Renal cortex interstitium (tissue), 11 donors: ENCODE results near the gene ZNF628. TPM values are rescaled to one million over a fixed set of nuclear protein-coding genes. Genes with fewer than 3 reads are reported as not detected.
"Not testable (repeated sequence)": the region's sequence is repeated elsewhere in the genome, so short reads cannot be mapped to it uniquely, and the experiment has no call there.

Experiments used
- DNase-seq, 11 donors: peaks; one replicate each; pipeline ENCODE4 v3.0.0-alpha.2; 2013; ENCODE audit warnings: low read depth in 9 of 11, low spot score in 4 of 11; ENCODE audit errors: extremely low read depth in 1 of 11
- polyA plus RNA-seq, 3 donors: library from polyadenylated mRNA; unstranded; fragments of 120-200 nt; gene quantifications; one replicate each; pipeline ENCODE4 v1.2.1, GENCODE V29; 2013; ENCODE audit not compliant: insufficient read length in 3 of 3

ZNF628 gene
- polyA plus RNA-seq, 3 donors, result 2.1 to 6.6 (median 4.8) TPM

- no peak for DNase-seq
Observed at GRCh38 chr19:55488986-55489710, 12.7 kb downstream of the ZNF628 start.

GRCh38 chr19:55489711-55490477 is 13.5 kb downstream of the ZNF628 start:
- DNase-seq, result no peak

DNA sequence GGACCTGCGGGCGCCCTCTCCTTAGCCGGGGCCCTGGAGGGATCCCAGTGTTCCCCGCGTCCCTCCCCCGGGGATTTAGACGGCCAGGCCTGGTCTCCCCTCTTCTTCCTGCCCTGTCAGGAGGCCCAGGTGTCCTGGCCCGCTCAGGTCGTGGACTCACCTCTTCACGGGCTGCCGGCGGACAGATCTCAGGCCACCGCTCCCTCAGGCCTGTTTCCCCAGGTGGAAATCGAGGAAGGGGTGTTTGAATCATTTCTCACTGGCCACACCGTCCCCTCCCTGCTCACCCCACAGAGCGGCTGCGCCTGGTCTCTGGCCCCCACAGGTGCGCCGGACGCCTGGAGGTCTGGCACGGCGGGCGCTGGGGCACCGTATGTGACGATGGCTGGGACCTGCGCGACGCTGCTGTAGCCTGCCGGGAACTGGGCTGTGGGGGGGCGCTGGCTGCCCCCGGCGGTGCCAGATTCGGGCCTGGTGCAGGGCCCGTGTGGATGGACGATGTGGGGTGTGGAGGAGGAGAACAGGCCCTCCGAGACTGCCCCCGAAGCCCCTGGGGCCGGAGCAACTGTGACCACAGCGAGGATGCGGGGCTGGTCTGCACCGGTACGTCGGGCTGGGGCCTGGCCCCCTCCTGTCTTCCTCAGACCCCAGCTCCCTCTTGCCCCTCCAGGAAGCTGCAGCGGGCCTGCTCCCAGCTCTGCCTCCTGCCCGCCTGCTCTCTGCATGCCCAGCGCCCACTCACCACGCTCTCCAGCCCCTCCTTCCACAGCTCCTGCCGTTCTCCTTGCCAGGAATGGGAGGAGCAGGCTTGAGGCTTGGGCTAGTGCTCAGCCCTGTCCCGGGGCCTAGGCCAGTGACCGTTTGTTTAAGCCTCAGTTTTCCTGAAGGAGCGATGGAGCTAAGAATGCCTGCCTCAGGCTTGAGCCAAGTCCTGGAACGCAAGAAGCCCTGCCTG is 14.3 kb downstream of the ZNF628 start:
- no peak for DNase-seq

GRCh38 chr19:55491546-55492360 is 15.3 kb downstream of the ZNF628 start:
- DNase-seq, result no peak

DNA sequence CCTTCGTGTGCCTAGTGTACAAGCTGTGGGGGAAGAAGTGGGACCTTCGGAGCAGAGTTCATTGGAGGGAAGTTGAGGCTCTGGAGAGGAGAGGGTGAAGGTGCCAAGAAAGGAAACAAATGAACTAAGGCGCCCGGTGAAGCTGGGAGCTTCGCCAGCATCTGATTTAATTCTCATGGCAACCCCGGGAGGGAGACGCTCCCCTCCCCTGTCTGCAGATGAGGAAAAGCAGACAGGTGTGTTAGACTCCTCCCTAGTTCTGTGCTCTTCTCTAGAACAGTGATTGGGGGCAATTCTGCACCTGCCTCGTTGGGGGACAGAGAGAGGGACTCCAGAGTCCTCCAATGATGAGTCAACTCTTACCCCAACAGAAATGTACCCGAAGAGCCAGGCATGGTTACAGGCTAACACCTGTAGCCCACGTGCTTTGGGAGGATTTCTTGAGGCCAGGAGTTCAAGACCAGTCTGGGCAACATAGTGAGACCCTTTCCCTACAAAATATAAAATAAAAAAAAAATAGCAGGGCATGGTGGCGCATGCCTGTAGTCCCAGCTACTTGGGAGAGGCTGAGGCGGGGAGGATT is 16.0 kb downstream of the ZNF628 start:
- DNase-seq, result no peak

DNA sequence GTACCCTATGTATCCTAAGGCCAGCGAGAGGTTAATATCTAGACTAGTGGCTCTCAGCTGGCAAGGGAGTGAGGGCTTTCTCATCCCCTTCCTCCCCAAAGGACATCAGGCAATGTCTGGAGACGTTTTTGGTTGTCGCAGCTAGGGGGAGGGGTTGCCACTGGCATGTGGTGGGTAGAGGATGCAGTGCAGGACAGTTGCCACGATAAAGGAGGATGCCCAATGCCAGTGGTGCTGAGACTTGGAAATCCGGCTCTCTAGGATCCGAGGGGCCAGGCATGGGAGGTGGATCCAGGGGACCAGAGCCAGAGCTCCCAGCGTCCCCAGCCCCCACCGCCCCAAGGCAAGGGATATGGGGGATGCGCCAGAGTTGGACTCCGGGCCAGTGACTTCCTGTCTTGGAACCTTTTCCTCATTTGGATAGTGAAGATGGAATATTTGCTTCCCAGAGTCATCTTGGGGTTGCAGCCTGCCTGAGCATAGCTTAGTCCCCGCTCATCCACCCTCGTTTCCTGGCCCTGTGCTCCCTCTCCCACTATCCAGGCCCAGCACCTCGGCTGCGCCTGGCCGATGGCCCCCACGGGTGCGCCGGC is 16.7 kb downstream of the ZNF628 start:
- DNase-seq, result no peak

GRCh38 chr19:55493645-55494171 is 17.3 kb downstream of the ZNF628 start:
- no peak for DNase-seq

- no peak for DNase-seq
Observed at GRCh38 chr19:55494172-55494761, 17.9 kb downstream of the ZNF628 start.

GRCh38 chr19:55495646-55496349 is 19.4 kb downstream of the ZNF628 start:
- no peak for DNase-seq

GRCh38 chr19:55496820-55497219 is 20.4 kb downstream of the ZNF628 start:
- not testable (repeated sequence) for DNase-seq

- DNase-seq, result no peak
Observed at GRCh38 chr19:55497763-55498162, 21.3 kb downstream of the ZNF628 start.

DNA sequence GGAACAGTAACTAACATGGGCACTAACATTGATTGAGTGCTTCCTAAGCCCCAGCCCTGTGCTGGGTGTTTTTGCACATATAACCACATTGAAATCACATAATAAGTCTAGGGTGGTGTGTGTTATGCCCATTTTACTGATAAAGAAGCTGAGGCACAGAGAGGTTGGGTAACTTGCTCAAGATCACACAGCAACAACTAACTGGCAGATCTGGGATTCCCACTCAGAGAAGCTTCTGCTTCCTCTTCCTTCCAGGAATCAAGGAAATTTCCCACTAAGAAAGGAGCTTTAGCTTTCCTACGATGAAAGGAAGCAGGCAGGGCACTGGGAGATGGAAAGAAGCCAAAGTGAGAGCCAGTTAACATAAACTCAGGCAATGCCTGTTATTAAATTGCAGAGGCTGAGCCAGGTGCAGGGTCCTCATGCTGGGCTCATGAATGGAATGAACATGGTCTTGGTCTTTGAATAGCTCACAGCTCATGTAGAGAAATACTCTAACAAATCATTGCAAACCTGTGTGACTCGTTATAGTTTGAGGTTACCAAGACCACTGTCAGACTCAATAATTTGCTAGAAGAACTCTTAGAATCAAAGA is 21.9 kb downstream of the ZNF628 start:
- no peak for DNase-seq

DNA sequence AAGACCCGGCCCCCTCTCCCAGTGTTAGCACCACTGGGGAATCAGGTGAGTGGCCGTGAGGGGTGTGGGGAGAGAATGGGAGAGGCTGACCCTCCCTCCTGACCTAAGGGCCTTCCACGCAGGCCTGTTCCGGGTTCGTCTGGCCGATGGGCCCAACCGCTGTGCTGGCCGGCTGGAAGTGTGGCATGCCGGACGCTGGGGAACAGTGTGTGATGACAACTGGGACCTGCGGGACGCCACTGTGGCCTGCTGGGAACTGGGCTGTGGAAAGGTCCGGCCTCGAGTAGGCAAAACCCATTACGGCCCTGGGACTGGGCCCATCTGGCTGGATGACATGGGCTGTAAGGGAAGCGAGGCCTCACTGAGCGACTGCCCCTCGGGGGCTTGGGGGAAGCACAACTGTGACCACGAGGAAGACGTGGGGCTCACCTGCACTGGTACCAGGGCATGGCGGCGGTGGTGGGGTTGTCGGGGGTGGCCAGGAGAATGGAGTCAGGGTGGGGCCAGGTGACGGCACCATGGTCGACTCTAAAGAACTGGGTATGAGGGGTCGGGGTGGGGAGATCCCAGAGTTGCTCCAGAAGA is 24.0 kb downstream of the ZNF628 start:
- DNase-seq, result no peak

- no peak for DNase-seq
Observed at GRCh38 chr19:55502197-55502952, 26.0 kb downstream of the ZNF628 start.

DNA sequence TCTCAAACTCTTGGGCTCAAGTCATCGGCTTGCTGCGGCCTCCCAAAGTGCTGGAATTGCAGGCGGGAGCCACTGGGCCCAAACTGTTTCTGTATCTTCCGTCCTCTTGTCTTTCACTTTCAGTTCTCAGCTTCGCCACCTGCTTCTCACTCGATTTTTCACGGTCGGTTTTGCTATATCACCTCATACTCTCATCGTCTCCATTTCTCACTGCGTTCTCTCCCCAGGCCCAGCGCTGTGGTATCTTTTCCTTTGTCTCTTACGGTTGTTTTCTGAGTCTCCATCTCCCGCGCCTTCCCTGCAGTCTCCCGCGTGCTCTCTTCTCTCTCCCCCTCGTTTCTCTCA is 26.7 kb downstream of the ZNF628 start:
- DNase-seq, result no peak
